HEK293 (cell line): ENCODE measurements around the gene GNA12.
A peak's percentile ranks its signal among the peaks of the same experiment; 100 is the strongest.

Experiments used
- TCF7L2 ChIP-seq: IDR thresholded peaks from 2 replicates; pipeline ENCODE4 v1.6.1; 2011; ENCODE audit warnings: low read depth, mild to moderate bottlenecking, inconsistent platforms, low read length, moderate library complexity, borderline replicate concordance
- ZBTB20 ChIP-seq: fragments of 450-650 bp; formaldehyde crosslinking; IDR thresholded peaks from 2 replicates; pipeline ENCODE4 v1.5.1; 2016; ENCODE audit warnings: missing biosample characterization, missing genetic modification characterization
- ZBTB8A ChIP-seq: fragments of 450-650 bp; formaldehyde crosslinking; IDR thresholded peaks from 2 replicates; pipeline ENCODE4 v1.5.1; 2016; ENCODE audit warnings: missing biosample characterization, missing genetic modification characterization
- ZIC2 ChIP-seq: fragments of 450-650 bp; formaldehyde crosslinking; IDR thresholded peaks from 2 replicates; pipeline ENCODE4 v1.5.1; 2016; ENCODE audit warnings: missing biosample characterization, missing genetic modification characterization
- ZNF174 ChIP-seq: fragments of 450-650 bp; formaldehyde crosslinking; IDR thresholded peaks from 2 replicates; pipeline ENCODE4 v1.5.0; 2017; ENCODE audit warnings: missing biosample characterization, mild to moderate bottlenecking, missing genetic modification characterization
- ZNF23 ChIP-seq: fragments of 450-650 bp; formaldehyde crosslinking; IDR thresholded peaks from 2 replicates; pipeline ENCODE4 v1.5.1; 2016; ENCODE audit warnings: missing biosample characterization, missing genetic modification characterization, borderline replicate concordance
- ZNF24 ChIP-seq: fragments of 450-650 bp; formaldehyde crosslinking; IDR thresholded peaks from 2 replicates; pipeline ENCODE4 v1.5.1; 2016; ENCODE audit warnings: missing biosample characterization, missing genetic modification characterization
- ZNF335 ChIP-seq: fragments of 450-650 bp; formaldehyde crosslinking; conservative IDR thresholded peaks from 2 replicates; pipeline ENCODE4 v1.5.1; 2016; ENCODE audit warnings: missing biosample characterization, missing genetic modification characterization
- ZNF48 ChIP-seq: fragments of 450-650 bp; formaldehyde crosslinking; IDR thresholded peaks from 2 replicates; pipeline ENCODE4 v1.5.1; 2016; ENCODE audit warnings: missing biosample characterization, missing genetic modification characterization
- ZNF596 ChIP-seq: fragments of 450-650 bp; IDR thresholded peaks from 2 replicates; pipeline ENCODE4 v1.5.0; 2018; ENCODE audit warnings: missing biosample characterization, mild to moderate bottlenecking, missing genetic modification characterization, moderate library complexity
- ZNF660 ChIP-seq: fragments of 450-650 bp; IDR thresholded peaks from 2 replicates; pipeline ENCODE4 v1.5.1; 2018; ENCODE audit warnings: missing biosample characterization, mild to moderate bottlenecking, missing genetic modification characterization
- ZNF747 ChIP-seq: fragments of 450-650 bp; formaldehyde crosslinking; IDR thresholded peaks from 2 replicates; pipeline ENCODE4 v1.5.1; 2016; ENCODE audit warnings: missing biosample characterization, missing genetic modification characterization
- ZNF768 ChIP-seq: fragments of 450-650 bp; formaldehyde crosslinking; IDR thresholded peaks from 2 replicates; pipeline ENCODE4 v1.5.1; 2018; ENCODE audit warnings: missing biosample characterization, mild to moderate bottlenecking, missing genetic modification characterization
- ZNF777 ChIP-seq: fragments of 450-650 bp; formaldehyde crosslinking; IDR thresholded peaks from 2 replicates; pipeline ENCODE4 v1.5.1; 2017; ENCODE audit warnings: missing biosample characterization, missing genetic modification characterization, borderline replicate concordance
- ZSCAN23 ChIP-seq: fragments of 450-650 bp; formaldehyde crosslinking; IDR thresholded peaks from 2 replicates; pipeline ENCODE4 v1.5.1; 2016; ENCODE audit warnings: missing biosample characterization, missing genetic modification characterization
- TF ChIP-seq, protein P1 (sequence below): fragments of 450-650 bp; formaldehyde crosslinking; IDR thresholded peaks from 2 replicates; pipeline ENCODE4 v1.5.1; 2016; ENCODE audit warnings: missing biosample characterization, missing genetic modification characterization, borderline replicate concordance
- TF ChIP-seq, protein P2 (sequence below): fragments of 450-650 bp; formaldehyde crosslinking; IDR thresholded peaks from 2 replicates; pipeline ENCODE4 v1.5.1; 2017; ENCODE audit warnings: missing biosample characterization, missing genetic modification characterization
- TF ChIP-seq, protein P3 (sequence below): fragments of 450-650 bp; formaldehyde crosslinking; IDR thresholded peaks from 2 replicates; pipeline ENCODE4 v1.5.1; 2016; ENCODE audit warnings: missing biosample characterization, missing genetic modification characterization
- TF ChIP-seq, protein P4 (sequence below): fragments of 450-650 bp; formaldehyde crosslinking; IDR thresholded peaks from 2 replicates; pipeline ENCODE4 v1.5.1; 2016; ENCODE audit warnings: missing biosample characterization, missing genetic modification characterization

Gene GNA12

DNA sequence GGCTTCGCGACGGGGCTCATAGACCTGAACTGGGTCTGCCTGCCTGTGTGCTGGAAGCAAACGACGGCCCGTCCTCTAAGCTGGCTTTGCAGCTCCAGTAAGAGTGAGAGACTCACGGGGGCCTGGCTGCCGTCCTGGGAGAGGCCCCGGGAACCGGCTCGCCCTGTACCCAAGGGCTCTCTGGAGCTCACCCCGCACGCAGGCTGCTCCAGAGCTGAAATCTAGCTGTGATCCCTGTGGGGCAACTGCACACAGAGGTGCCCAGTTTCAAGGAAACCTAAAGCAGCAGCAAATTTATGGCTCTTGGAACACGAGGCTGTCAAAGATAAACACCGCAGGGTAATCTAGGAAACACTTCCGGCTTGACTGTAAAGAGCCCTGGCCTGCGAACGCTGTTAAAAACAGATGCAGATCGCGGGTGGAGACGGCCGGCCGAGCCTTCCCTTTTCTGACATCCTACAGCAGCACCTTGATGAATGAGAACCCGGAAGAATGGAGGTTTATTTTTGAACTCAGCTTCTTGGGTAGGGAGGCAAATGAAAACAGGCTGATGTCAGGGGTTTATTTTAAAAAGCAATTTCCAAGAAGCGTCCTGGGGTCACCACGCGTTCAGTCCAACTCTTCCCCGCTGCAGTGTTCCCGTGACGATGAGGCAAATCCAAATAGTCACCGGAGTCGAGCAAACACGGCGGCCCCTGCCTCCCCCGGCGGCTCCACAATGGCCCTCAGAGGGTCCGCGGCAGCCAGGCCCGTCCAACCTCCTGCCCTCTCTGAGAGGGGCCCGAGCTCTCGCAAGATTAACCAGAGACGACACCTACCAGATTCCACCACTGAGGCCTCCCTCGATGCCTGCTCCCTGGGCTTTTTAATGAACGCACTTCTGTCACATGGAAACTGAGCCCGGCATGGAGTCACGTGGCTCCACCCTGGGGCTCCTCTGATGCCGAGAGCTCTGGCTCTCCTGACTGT lies 126.5 kb downstream of the GNA12 start (continued):
- TF ChIP-seq, protein P1, sequence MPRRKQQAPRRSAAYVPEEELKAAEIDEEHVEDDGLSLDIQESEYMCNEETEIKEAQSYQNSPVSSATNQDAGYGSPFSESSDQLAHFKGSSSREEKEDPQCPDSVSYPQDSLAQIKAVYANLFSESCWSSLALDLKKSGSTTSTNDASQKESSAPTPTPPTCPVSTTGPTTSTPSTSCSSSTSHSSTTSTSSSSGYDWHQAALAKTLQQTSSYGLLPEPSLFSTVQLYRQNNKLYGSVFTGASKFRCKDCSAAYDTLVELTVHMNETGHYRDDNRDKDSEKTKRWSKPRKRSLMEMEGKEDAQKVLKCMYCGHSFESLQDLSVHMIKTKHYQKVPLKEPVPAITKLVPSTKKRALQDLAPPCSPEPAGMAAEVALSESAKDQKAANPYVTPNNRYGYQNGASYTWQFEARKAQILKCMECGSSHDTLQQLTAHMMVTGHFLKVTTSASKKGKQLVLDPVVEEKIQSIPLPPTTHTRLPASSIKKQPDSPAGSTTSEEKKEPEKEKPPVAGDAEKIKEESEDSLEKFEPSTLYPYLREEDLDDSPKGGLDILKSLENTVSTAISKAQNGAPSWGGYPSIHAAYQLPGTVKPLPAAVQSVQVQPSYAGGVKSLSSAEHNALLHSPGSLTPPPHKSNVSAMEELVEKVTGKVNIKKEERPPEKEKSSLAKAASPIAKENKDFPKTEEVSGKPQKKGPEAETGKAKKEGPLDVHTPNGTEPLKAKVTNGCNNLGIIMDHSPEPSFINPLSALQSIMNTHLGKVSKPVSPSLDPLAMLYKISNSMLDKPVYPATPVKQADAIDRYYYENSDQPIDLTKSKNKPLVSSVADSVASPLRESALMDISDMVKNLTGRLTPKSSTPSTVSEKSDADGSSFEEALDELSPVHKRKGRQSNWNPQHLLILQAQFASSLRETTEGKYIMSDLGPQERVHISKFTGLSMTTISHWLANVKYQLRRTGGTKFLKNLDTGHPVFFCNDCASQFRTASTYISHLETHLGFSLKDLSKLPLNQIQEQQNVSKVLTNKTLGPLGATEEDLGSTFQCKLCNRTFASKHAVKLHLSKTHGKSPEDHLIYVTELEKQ (tag by site-specific recombination) = no peak
- TF ChIP-seq ZIC2 (tag by site-specific recombination) = peak; percentile 84
- no peak for TF ChIP-seq ZSCAN23 (tag by site-specific recombination)
- TF ChIP-seq ZNF335 (tag by site-specific recombination) = no peak
- TF ChIP-seq TCF7L2 = no peak
- no peak for TF ChIP-seq ZNF747 (tag by site-specific recombination)
- no peak for TF ChIP-seq ZNF48 (tag by site-specific recombination)
- TF ChIP-seq ZNF596 (tag by site-specific recombination) = no peak
- TF ChIP-seq ZNF777 (tag by site-specific recombination) = no peak
- TF ChIP-seq ZNF23 (tag by site-specific recombination) = no peak
- TF ChIP-seq, protein P2, sequence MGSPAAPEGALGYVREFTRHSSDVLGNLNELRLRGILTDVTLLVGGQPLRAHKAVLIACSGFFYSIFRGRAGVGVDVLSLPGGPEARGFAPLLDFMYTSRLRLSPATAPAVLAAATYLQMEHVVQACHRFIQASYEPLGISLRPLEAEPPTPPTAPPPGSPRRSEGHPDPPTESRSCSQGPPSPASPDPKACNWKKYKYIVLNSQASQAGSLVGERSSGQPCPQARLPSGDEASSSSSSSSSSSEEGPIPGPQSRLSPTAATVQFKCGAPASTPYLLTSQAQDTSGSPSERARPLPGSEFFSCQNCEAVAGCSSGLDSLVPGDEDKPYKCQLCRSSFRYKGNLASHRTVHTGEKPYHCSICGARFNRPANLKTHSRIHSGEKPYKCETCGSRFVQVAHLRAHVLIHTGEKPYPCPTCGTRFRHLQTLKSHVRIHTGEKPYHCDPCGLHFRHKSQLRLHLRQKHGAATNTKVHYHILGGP = peak; percentile 97
- peak; percentile 30; the same call in 1 of the 2 replicates for TF ChIP-seq ZBTB8A (tag by site-specific recombination)
- TF ChIP-seq ZNF24 (tag by site-specific recombination) = no peak
- peak; percentile 69 for TF ChIP-seq ZBTB20 (tag by site-specific recombination)
- TF ChIP-seq, protein P3, sequence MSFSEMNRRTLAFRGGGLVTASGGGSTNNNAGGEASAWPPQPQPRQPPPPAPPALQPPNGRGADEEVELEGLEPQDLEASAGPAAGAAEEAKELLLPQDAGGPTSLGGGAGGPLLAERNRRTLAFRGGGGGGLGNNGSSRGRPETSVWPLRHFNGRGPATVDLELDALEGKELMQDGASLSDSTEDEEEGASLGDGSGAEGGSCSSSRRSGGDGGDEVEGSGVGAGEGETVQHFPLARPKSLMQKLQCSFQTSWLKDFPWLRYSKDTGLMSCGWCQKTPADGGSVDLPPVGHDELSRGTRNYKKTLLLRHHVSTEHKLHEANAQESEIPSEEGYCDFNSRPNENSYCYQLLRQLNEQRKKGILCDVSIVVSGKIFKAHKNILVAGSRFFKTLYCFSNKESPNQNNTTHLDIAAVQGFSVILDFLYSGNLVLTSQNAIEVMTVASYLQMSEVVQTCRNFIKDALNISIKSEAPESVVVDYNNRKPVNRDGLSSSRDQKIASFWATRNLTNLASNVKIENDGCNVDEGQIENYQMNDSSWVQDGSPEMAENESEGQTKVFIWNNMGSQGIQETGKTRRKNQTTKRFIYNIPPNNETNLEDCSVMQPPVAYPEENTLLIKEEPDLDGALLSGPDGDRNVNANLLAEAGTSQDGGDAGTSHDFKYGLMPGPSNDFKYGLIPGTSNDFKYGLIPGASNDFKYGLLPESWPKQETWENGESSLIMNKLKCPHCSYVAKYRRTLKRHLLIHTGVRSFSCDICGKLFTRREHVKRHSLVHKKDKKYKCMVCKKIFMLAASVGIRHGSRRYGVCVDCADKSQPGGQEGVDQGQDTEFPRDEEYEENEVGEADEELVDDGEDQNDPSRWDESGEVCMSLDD (tag by site-specific recombination) = no peak
- TF ChIP-seq ZNF174 (tag by site-specific recombination) = no peak
- no peak for TF ChIP-seq ZNF768 (tag by site-specific recombination)
- TF ChIP-seq, protein P4, sequence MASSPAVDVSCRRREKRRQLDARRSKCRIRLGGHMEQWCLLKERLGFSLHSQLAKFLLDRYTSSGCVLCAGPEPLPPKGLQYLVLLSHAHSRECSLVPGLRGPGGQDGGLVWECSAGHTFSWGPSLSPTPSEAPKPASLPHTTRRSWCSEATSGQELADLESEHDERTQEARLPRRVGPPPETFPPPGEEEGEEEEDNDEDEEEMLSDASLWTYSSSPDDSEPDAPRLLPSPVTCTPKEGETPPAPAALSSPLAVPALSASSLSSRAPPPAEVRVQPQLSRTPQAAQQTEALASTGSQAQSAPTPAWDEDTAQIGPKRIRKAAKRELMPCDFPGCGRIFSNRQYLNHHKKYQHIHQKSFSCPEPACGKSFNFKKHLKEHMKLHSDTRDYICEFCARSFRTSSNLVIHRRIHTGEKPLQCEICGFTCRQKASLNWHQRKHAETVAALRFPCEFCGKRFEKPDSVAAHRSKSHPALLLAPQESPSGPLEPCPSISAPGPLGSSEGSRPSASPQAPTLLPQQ = no peak
- TF ChIP-seq ZNF660 (tag by site-specific recombination) = no peak
